GM19099 (cell line): ENCODE data around the gene AFF4.

Experiments used
- POLR2A ChIP-seq: IDR thresholded peaks from 3 replicates; pipeline ENCODE4 v1.6.1; 2011; ENCODE audit warnings: low read depth; ENCODE audit not compliant: insufficient read length; ENCODE audit errors: extremely low read depth

The AFF4 gene

DNA sequence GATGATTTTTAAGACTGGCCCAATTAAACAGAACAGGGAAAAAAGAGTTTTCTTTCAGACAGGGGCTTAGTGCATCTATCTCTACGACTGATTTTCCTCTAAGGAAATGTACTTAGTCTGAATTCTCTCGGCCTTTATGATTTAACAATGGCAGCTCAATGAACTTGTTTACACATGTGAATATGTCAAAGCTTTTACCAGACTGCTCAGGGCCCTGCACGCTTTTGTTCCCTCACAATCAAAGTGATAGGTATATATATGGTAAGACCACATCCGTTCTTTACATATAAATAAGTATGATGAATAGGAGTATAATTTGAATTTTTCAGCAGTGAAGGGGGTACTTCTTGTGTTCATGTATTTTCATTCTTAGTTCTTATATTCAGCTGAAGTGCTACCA, 62.4 kb downstream of the AFF4 start:
- no peak for TF ChIP-seq POLR2A

DNA sequence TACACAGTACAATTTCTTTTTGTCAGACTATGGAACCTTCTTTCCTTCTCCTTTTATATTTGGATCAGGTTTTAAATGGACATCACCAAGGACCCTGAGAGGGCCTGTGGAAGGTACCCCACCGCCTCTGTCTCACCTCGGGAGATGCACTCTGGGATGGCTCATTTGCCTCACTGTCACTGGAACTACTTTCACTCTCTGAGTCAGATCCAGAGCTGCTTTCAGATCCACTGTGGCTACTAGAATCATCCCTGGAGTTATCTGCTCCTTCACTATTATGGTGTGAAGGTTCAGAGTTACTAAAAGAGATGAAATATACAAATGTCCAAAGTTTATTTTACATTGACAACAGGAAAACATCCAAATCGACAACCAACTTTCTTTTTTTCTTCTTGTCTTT, 65.3 kb downstream of the AFF4 start:
- TF ChIP-seq POLR2A: no peak

DNA sequence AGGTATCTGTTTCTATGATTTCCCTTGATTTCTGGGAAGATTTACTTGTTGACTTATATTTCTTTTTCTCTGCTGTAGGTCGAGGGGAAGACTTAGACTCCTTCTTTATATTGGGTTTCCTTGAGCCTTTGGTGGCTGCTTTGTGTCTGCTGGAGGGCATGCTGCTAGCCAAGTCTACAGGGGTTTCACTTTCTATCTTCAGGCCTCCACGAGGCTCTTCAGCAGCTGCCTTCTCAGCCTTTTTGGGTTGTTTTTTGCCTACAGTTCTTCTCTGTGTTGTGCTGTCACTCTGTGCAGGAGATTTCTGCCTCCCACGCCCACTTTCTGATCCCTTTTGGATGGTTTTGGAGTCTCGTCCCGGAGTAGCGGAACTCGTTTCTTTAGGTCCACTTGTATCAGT, 66.7 kb downstream of the AFF4 start:
- no peak for TF ChIP-seq POLR2A

DNA sequence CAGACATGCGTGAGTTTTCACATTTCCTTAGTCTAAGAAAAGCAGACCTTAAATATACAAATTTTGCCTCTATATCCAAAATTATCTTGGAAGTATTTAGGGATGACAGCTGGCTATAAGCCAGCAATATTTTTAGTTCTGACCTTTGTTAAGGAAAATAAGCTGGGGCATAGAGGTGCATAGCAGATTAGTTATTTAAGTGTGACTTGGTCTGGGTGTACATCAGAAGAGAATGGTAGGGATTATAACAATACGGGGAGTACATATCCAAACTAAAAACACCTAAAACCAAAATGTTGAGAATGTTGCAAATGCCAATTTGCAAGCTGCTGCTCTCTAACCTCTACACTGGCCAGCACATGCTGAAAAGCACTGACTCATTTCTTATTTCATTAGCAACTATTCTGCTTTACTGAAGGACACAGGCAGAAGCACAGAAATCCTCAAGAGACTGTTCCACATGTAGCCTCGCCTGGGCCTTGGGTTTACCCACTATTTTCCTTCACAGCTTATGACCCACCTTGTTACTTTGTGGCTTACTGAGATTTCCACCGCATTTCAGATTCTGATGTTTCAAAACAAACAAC, 67.6 kb downstream of the AFF4 start:
- no peak for TF ChIP-seq POLR2A

DNA sequence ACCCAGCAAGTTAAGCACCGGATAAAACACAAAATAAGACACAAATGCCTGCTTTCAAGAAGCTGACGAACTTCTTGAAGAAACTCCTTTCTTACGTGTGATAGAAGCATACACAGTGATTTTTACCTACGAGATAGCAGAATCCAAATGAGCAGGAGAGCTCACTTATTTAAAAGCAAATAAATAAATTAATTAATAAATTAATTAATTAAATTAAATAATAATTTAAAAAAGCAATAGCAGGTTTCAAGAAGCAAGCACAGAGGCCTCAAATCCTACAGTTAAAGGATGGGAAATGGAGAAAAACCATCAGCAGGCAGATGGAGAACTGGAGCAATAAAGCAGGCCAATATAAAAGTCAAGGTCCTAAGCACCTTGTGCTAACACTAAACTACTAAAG, 72.6 kb downstream of the AFF4 start:
- TF ChIP-seq POLR2A: no peak

DNA sequence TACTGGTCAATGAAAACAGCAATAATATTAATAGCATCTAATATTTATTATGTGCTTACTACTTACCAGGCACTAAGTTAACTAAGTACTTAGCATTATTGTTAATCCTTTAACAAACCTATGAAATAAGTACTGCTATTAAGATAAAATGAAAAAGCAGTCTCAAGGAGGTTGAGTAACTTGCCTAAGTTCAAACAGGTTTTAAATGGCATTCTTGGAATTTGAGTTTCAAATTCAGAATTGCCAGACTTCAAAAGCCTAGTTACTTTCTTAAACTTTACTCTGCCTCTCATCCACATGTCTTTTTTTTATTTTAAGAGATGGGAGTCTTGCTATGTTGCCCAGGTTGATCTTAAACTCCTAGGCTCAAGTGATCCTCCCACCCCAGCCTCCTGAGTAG, 73.9 kb downstream of the AFF4 start:
- TF ChIP-seq POLR2A: no peak

DNA sequence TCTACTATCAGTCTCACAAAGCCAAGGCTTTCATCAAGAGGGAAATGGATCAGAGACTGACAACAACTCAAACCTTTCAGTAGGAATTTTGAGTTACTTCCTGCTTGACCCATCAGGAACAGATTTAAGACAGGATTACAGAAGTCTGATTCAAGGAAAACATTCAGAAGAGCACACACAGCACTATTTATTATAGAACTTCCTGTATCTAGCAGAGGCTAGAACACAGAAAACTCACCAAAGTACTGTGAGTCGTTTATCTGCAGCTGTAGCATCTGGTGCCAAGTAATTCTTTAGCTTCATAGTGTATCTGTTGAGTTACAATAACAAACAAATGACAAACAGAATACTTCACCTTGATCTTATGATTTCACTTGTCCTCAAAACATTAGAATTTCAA, 76.2 kb downstream of the AFF4 start:
- no peak for TF ChIP-seq POLR2A

DNA sequence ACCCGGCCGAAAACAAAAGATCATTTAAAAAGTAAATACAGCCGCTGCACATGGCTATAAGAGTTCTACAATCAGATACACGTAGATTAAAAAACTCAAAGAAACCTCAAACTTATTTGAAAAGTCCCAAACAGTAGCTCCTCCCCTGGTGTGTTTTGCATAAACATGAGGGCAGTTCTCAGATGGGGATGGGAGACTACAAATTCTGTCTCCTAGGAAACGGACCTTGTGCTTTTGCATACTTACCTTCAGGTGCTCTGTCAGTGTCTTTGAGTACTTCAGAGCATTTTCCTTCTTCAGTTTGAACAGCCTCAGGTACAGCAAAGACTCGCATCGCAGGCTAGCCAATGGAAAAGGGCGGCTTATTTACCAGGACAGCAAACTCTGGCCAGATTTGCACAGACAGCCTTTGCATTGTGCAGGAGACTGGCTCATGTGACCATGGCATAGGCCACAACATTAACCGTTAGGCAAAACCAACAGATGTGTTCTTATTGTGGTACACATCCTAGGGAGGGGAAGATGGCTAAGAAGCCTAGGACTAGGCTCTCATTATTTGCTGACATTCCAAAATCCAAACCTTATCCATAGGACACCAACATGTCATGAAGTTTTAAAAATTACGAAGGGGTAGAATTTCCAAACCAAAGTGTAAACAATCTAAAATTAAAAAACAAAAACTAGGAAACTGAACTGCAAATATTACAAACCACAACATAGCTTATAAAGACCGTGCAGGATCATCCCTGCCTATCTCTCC, 77.2 kb downstream of the AFF4 start:
- no peak for TF ChIP-seq POLR2A

DNA sequence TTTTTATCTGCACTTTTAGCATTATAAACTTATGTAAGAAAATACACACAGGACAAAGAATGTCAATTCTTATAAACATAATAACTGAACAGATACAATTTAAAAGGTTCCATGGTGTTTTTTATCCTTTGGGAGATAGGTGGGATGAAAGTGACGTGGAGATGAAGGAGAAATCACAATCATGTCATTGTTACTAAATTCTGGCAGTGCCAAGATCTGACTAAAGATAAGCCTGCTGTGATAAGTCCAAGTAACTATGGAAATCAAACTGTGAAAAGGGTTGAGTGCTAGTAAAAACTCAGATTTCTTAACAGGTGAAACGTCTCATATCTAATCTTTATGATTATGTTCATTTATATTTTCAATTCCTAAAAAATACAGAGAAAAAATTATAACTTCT, 78.9 kb downstream of the AFF4 start:
- no peak for TF ChIP-seq POLR2A

DNA sequence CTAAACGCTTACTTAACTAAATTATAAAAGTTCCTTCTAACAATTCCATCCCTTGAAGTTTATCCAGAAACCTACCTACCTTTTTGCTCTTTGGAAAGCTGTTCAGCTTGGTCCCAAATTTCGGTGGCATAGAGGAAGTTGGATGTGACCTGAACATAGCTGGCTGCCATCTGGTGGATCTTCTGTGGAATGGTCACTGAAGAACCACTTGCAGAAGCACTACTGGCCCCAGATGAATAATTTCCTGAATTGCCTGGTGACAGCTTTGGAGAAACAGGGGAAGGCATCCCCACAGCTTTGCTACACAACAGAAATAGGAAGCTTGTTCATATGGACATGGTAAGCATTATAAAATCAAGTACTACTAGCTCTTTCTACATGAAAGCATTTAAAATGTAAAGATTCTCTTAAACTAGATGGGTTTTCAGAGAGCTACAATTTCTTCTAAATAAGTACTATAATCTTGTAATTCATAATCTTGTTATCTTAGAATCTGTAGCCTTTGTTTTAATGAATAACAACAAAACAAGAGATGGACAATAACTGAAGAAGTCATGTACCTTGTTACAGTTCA, 80.1 kb downstream of the AFF4 start:
- no peak for TF ChIP-seq POLR2A

DNA sequence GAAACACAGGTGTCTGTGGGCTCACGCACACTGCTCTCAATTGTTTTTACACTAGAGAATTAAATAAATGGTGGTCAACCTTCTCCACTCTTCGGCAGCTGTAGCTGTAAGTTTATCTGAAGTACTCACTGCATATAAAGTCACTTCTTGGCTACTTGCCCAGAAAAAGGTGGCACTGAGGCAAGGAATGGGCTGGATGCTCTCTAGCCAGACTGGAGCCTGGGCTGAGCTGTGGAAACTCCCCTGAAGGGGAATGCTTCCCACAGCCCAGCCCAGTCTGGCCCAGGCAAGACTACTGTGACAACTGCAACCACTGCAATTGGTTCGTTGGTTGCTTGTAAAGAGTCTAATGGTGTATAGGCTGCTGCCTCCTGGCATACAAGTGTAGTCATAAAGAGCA, 85.5 kb downstream of the AFF4 start:
- no peak for TF ChIP-seq POLR2A

DNA sequence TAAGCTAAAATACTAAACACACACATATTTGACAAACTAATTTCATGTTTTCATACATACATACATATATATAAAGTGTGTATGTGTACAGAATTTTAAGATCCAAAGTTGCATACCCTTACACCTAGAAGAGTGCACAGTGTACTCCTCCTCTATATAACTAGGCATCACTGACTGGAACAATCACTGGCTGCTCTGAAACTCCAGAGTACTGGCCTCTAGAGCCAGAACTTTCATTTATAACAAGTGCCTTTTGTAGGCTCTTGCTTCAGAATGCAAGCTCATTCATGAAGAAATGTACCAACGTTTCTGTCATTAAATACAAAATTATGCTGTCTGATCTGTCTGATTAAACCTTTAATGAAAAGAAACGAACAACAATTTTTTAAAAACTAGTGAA, 86.0 kb downstream of the AFF4 start:
- TF ChIP-seq POLR2A: no peak

DNA sequence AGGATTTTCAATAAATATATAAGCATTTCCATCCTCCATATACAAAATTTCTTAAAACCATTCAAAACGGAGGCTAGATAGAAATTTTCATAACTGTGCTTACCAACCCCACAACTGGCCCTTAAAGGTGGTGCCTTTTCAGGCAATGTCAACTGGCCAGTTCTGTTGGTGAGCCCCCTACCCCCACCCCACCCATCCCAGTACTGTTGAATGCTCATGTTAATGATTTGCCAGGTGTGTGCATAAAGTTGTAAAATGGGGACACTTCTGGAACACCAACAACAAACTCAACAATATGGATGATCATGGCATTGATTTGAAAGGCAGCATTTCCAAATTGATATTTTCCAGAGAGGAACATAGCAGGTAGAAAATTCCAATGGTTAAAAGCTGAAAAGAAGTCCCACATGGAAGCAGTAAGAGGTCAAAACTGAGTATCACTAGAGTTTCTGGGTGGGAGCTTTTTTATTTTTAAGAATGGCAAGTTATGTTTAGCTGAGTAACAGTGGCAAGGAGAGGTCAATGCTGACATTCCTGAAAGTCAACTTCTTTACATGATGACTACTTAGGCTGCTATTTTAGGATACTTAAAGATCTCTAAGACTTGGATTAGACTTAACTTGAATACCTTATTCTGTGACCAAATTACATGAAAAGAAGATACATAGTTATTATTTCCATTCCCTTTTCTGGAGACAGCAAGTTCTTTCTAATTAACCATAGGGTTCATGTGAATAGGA, 87.2 kb downstream of the AFF4 start:
- no peak for TF ChIP-seq POLR2A

DNA sequence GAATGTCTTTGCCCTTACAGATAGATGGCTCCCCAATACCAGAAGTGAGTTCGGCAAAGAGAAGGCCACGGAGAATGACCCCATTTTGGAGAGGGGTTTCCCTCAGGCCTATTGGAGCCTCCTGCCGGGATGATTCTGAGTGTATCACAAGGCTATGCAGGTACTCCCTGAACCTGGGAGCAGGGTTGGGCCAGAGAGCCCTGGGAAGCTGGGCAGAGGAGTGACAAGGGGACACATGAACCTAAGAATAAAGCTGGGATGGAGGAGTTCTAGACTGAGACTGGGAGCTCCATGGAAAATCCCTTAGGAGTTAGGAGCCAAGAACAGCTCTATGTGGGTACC, 89.5 kb downstream of the AFF4 start:
- TF ChIP-seq POLR2A: no peak

DNA sequence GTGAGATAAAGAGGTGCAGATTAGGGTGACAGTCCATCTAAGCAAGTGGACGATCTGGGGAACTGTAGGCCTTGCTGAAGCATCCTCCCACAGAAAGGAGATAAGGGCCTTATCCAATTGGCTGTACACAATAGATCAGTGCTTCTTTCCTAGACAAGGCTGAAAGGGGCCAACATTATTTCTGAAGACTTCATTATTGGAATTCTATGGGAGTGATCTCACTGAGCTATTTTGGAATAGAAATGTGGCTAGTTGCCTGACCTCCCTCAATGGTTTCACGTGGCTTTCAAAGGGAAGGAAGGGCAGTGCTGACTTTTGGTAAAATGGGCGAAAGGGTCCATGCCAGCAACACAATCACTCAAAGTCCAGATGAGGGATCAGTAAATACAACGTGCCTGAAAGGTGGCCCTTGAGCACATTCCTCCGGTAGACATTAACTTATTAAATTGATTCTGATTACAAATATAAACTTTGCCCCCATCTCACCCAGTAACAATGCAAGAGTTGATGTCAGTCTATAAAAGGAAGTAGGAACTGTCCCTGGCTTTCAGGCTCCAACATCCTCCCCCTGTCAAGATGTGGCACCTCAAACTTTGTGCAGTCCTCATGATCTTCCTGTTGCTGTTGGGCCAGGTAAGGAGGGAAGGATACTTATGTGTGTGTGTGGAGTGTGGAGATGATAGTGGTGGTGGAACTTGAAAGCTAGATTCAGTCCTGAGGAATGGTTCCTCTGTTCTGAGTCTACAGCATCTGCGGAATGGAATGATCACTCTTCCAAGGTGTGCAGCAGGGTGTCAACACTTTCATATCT, 90.1 kb downstream of the AFF4 start, which contains the start of gene LEAP2:
LEAP2 (plus strand) TSS at position 550 of the 811 bp plus-strand sequence; CDS start at position 577, 27 bp downstream.
- TF ChIP-seq POLR2A: no peak

DNA sequence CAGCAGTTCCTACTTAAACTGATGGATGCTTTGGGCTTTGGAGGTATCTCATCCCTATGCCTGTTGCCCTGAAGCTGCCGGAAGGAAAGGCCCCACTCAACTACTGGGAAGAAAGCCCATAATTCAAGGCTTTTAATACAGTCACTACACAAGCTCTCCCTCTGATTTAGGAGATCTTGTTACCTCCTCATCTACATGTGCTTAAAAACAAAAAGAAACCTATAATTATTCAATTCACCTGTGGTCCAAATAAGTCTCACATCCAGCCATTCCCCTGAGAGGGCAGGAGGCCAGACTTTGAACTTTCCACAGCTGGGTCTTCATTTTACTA, 90.7 kb downstream of the AFF4 start:
- TF ChIP-seq POLR2A: no peak
